ENCODE measurements around the gene BTBD10.

DNA sequence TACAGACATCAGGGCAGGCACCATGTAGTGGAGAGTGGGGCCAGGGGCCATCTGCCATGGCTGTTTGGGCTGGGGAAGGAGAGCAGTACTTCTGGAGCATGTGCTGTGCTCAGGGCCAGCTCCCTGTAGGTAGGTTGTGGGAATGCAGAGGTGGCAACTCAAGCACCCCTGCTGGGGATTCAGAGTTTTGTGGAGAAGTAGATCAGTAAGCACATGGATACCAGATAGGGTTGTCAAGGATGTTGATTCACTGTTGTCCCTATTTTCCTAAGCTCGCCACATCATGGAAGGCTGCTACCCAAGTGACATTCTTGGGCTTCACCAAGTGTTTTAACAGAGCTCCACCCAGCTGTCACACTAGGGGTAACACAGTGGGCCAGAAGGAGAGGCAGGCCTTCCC lies 118.2 kb downstream of the BTBD10 start:
- TF ChIP-seq, protein P1, sequence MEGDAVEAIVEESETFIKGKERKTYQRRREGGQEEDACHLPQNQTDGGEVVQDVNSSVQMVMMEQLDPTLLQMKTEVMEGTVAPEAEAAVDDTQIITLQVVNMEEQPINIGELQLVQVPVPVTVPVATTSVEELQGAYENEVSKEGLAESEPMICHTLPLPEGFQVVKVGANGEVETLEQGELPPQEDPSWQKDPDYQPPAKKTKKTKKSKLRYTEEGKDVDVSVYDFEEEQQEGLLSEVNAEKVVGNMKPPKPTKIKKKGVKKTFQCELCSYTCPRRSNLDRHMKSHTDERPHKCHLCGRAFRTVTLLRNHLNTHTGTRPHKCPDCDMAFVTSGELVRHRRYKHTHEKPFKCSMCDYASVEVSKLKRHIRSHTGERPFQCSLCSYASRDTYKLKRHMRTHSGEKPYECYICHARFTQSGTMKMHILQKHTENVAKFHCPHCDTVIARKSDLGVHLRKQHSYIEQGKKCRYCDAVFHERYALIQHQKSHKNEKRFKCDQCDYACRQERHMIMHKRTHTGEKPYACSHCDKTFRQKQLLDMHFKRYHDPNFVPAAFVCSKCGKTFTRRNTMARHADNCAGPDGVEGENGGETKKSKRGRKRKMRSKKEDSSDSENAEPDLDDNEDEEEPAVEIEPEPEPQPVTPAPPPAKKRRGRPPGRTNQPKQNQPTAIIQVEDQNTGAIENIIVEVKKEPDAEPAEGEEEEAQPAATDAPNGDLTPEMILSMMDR (IDR thresholded peaks at IDR 0.05; ENCODE audit: low read depth, low read length) = no peak
- no peak for TF ChIP-seq POLR2A (IDR thresholded peaks at IDR 0.05; ENCODE audit: extremely low read depth, insufficient read length)
- TF ChIP-seq MYC (IDR thresholded peaks at IDR 0.05; ENCODE audit: low read depth, low read length) = no peak
- TF ChIP-seq, protein P2, sequence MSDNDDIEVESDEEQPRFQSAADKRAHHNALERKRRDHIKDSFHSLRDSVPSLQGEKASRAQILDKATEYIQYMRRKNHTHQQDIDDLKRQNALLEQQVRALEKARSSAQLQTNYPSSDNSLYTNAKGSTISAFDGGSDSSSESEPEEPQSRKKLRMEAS (IDR thresholded peaks at IDR 0.05; ENCODE audit: low read depth, low read length) = no peak

Measured in NB4 (cell line).